Mesenchymal stem cell (in vitro differentiated cells and primary cell): Measurements from ENCODE around the gene RPEL1.
A peak's percentile ranks its signal among the peaks of the same experiment; 100 is the strongest.
"Not testable (repeated sequence)": the region's sequence is repeated elsewhere in the genome, so short reads cannot be mapped to it uniquely, and the experiment has no call there.

Source experiments
- DNase-seq: peaks from one replicate; pipeline ENCODE4 v3.0.0-alpha.2; 2013
- H2AFZ ChIP-seq: one replicate; pipeline ENCODE4 v1.6.1; 2013; ENCODE audit warnings: low read depth, mild to moderate bottlenecking, control low read depth, inconsistent platforms, low read length, moderate library complexity
- H2AK5ac ChIP-seq: 2 replicates; pipeline ENCODE4 v1.6.1; 2013; ENCODE audit warnings: low read length, moderate library complexity, mild to moderate bottlenecking, inconsistent platforms; ENCODE audit not compliant: severe bottlenecking
- H2BK120ac ChIP-seq: one replicate; pipeline ENCODE4 v1.6.1; 2013; ENCODE audit warnings: low read depth, mild to moderate bottlenecking, inconsistent platforms, low read length, moderate library complexity
- H2BK12ac ChIP-seq, 2 experiments: one replicate each; pipeline ENCODE4 v1.6.1; 2013; ENCODE audit warnings: inconsistent platforms in 2 of 2, low read length in 2 of 2, mild to moderate bottlenecking in 2 of 2, moderate library complexity in 2 of 2, control low read depth in 1 of 2
- H2BK15ac ChIP-seq: one replicate; pipeline ENCODE4 v1.6.1; 2013; ENCODE audit warnings: mild to moderate bottlenecking, low read depth, inconsistent platforms; ENCODE audit not compliant: poor library complexity, severe bottlenecking
- H2BK5ac ChIP-seq: 2 replicates; pipeline ENCODE4 v1.6.1; 2013; ENCODE audit warnings: low read depth, mild to moderate bottlenecking, low read length, control low read depth, inconsistent platforms; ENCODE audit not compliant: poor library complexity, severe bottlenecking
- H3K14ac ChIP-seq, 2 experiments: one replicate each; pipeline ENCODE4 v1.6.1; 2013; ENCODE audit warnings: inconsistent platforms in 2 of 2, low read length in 2 of 2, control low read depth in 1 of 2, mild to moderate bottlenecking in 1 of 2, moderate library complexity in 1 of 2
- H3K18ac ChIP-seq, 2 experiments: one replicate each; pipeline ENCODE4 v1.6.1; 2013; ENCODE audit warnings: inconsistent platforms in 2 of 2, low read length in 2 of 2, control low read depth in 1 of 2, low read depth in 1 of 2, mild to moderate bottlenecking in 1 of 2
- H3K23ac ChIP-seq, 2 experiments: one replicate each; pipeline ENCODE4 v1.6.1; 2013; ENCODE audit warnings: inconsistent platforms in 2 of 2, low read length in 2 of 2, mild to moderate bottlenecking in 2 of 2, moderate library complexity in 2 of 2, control low read depth in 1 of 2
- H3K27ac ChIP-seq: 2 replicates; pipeline ENCODE4 v1.5.1; 2013; ENCODE audit warnings: mild to moderate bottlenecking, moderate library complexity, low read length, control low read depth, inconsistent platforms; ENCODE audit not compliant: poor library complexity, severe bottlenecking
- H3K27me3 ChIP-seq, 2 experiments: 2 replicates each; pipeline versions ENCODE4 v1.6.1 to v1.7.0; 2013; ENCODE audit warnings: low read length in 2 of 2, mild to moderate bottlenecking in 2 of 2, moderate library complexity in 2 of 2, control low read depth in 1 of 2, inconsistent platforms in 1 of 2; ENCODE audit not compliant: control insufficient read depth in 1 of 2, insufficient read depth in 1 of 2
- H3K36me3 ChIP-seq, 2 experiments: 2 replicates each; pipeline versions ENCODE4 v1.6.1 to v1.7.0; 2013; ENCODE audit warnings: low read length in 2 of 2, control low read depth in 1 of 2, inconsistent platforms in 1 of 2, low read depth in 1 of 2, mild to moderate bottlenecking in 1 of 2; ENCODE audit not compliant: insufficient read depth in 2 of 2, control insufficient read depth in 1 of 2
- H3K4ac ChIP-seq, 2 experiments: one replicate each; pipeline ENCODE4 v1.6.1; 2013; ENCODE audit warnings: inconsistent platforms in 2 of 2, low read length in 2 of 2, mild to moderate bottlenecking in 2 of 2, moderate library complexity in 2 of 2, control low read depth in 1 of 2, low read depth in 1 of 2
- H3K4me1 ChIP-seq: 2 replicates; pipeline ENCODE4 v1.6.1; 2013; ENCODE audit warnings: low read depth, low read length, control low read depth; ENCODE audit not compliant: control insufficient read depth, insufficient read depth
- H3K4me2 ChIP-seq: 2 replicates; pipeline ENCODE4 v1.6.1; 2013; ENCODE audit warnings: low read length, mild to moderate bottlenecking, inconsistent platforms; ENCODE audit not compliant: poor library complexity, severe bottlenecking
- H3K4me3 ChIP-seq, 2 experiments: 2 replicates each; pipeline versions ENCODE4 v1.5.1 to v1.7.0; 2013; ENCODE audit warnings: low read length in 2 of 2, mild to moderate bottlenecking in 2 of 2, control low read depth in 1 of 2, low read depth in 1 of 2; ENCODE audit not compliant: insufficient read depth in 1 of 2
- H3K79me1 ChIP-seq: replicated peaks from 2 replicates; pipeline ENCODE4 v1.6.1; 2013; ENCODE audit warnings: mild to moderate bottlenecking, control low read depth, low read length, inconsistent platforms; ENCODE audit not compliant: poor library complexity, severe bottlenecking
- H3K9ac ChIP-seq: 2 replicates; pipeline ENCODE4 v1.7.0; 2013; ENCODE audit warnings: mild to moderate bottlenecking, low read length, moderate library complexity
- H3K9me3 ChIP-seq: 2 replicates; pipeline ENCODE4 v1.7.0; 2013; ENCODE audit warnings: mild to moderate bottlenecking, low read length; ENCODE audit not compliant: control insufficient read depth
- H4K8ac ChIP-seq: one replicate; pipeline ENCODE4 v1.6.1; 2013; ENCODE audit warnings: inconsistent platforms, mild to moderate bottlenecking, low read length, moderate library complexity
- H4K91ac ChIP-seq: one replicate; pipeline ENCODE4 v1.6.1; 2013; ENCODE audit warnings: mild to moderate bottlenecking, low read length, inconsistent platforms
- WGBS: methylation state at CpG from one replicate; pipeline ENCODE4 v1.1.7; 2013; ENCODE audit warnings: mixed read lengths; 5-methylcytosine and 5-hydroxymethylcytosine counted together

RPEL1 gene

GRCh38 chr10:103207643-103208042 is 38.0 kb upstream of the RPEL1 start:
- H3K36me3 ChIP-seq, H3K79me1 ChIP-seq, H2BK5ac ChIP-seq, H3K18ac ChIP-seq, H3K4ac ChIP-seq, H2BK12ac ChIP-seq, DNase-seq, H3K23ac ChIP-seq, H4K8ac ChIP-seq, H2BK15ac ChIP-seq, H2AK5ac ChIP-seq, H3K9ac ChIP-seq, H3K27ac ChIP-seq, H3K4me3 ChIP-seq, H3K4me1 ChIP-seq, H2AFZ ChIP-seq, H3K4me2 ChIP-seq, H3K27me3 ChIP-seq, H3K14ac ChIP-seq, H4K91ac ChIP-seq, H2BK120ac ChIP-seq: not testable (repeated sequence)
- WGBS, result 74% methylated on average over 3 of the region's 3 CpGs
- H3K9me3 ChIP-seq, result peaks cover 15% of the 10 kb centered on the region

- peaks cover 15% of the 10 kb centered on the region for H3K9me3 ChIP-seq
- H4K91ac ChIP-seq, H3K18ac ChIP-seq, H2BK12ac ChIP-seq, H3K4me3 ChIP-seq, H2AFZ ChIP-seq, H3K4me2 ChIP-seq, H2BK5ac ChIP-seq, H3K4ac ChIP-seq, H2BK120ac ChIP-seq, H3K36me3 ChIP-seq, H3K27me3 ChIP-seq, H3K4me1 ChIP-seq, H3K14ac ChIP-seq, H3K79me1 ChIP-seq, DNase-seq, H2BK15ac ChIP-seq, H2AK5ac ChIP-seq, H3K9ac ChIP-seq, H3K23ac ChIP-seq, H3K27ac ChIP-seq, H4K8ac ChIP-seq: not testable (repeated sequence)
- WGBS, result 87% methylated on average over 4 of the region's 4 CpGs
Observed at GRCh38 chr10:103210262-103210661, 35.4 kb upstream of the RPEL1 start.

- Histone ChIP-seq H3K23ac (no peak overlapping the region), H3K36me3 (no peaks in the 10 kb centered on the region), H2BK5ac (no peak overlapping the region), H4K91ac (no peak overlapping the region), H3K4me1 (peaks cover 2% of the 10 kb centered on the region), H3K4me3 (no peak overlapping the region), H3K4me2 (no peak overlapping the region), H2AFZ (no peak overlapping the region), H4K8ac (no peak overlapping the region), H2BK15ac (no peak overlapping the region), H3K18ac (no peak overlapping the region), H2BK120ac (no peak overlapping the region), H3K27me3 (no peaks in the 10 kb centered on the region), H3K79me1 (no peaks in the 10 kb centered on the region), H2AK5ac (peak overlapping the region; percentile 10), H3K14ac (no peak overlapping the region), H3K9me3 (peaks cover 8% of the 10 kb centered on the region), H2BK12ac (no peak overlapping the region), H3K4ac (no peak overlapping the region), H3K27ac (no peak overlapping the region), H3K9ac (no peak overlapping the region)
- WGBS, result 73% methylated on average over 3 of the region's 5 CpGs
- DNase-seq, result no peak
Observed at GRCh38 chr10:103215601-103216000, 30.1 kb upstream of the RPEL1 start.

- H3K9me3 ChIP-seq, DNase-seq, H3K4ac ChIP-seq, H3K36me3 ChIP-seq, H3K23ac ChIP-seq, H2AFZ ChIP-seq, H3K79me1 ChIP-seq, H3K4me1 ChIP-seq, H3K27me3 ChIP-seq, H2AK5ac ChIP-seq, H2BK12ac ChIP-seq, H3K9ac ChIP-seq, H3K27ac ChIP-seq, H3K14ac ChIP-seq, H4K8ac ChIP-seq, H4K91ac ChIP-seq, H2BK120ac ChIP-seq, H3K18ac ChIP-seq, H3K4me3 ChIP-seq, H2BK15ac ChIP-seq, H2BK5ac ChIP-seq, H3K4me2 ChIP-seq: not testable (repeated sequence)
- 64% methylated on average over 4 of the region's 4 CpGs for WGBS
Observed at GRCh38 chr10:103216362-103216761, 29.3 kb upstream of the RPEL1 start.
